Panc1 (cell line): ENCODE data around the gene PANX2. TPM values are rescaled to one million over a fixed set of nuclear protein-coding genes. Genes with fewer than 3 reads are reported as not detected.

ENCODE experiments used
- ATAC-seq: fragments of 200-7000 bp; cut with Tn5 transposase; 2 replicates; pipeline ENCODE4 v1.9.1; 2020; ENCODE audit warnings: mild to moderate bottlenecking, moderate library complexity
- BruUV-seq: library from RNA; stranded (reverse); fragments of 400-500 nt; replicated peaks from 2 replicates; lab custom pipeline; 2021; lab: Mats Ljungman, UMichigan
- CTCF ChIA-PET: fragments of 300-600 bp; sonication (Branson Sonifier 250); formaldehyde crosslinking; loops from one replicate; lab custom pipeline; 2022; ENCODE audit warnings: antibody characterized with exemption; lab: Charles Lee
- POLR2A ChIA-PET: fragments of 300-600 bp; sonication (Branson Sonifier 250); formaldehyde crosslinking; loops from one replicate; lab custom pipeline; 2022; ENCODE audit warnings: antibody characterized with exemption; lab: Charles Lee
- DNase-seq: peaks from one replicate; pipeline ENCODE4 v3.0.0-alpha.2; 2010; ENCODE audit warnings: low read depth, low spot score
- H3K27ac ChIP-seq: 2 replicates; pipeline ENCODE4 v1.5.1; 2011; ENCODE audit warnings: mild to moderate bottlenecking, low read length, inconsistent platforms
- H3K27me3 ChIP-seq: fragments of 200-500 bp; sonication (Bioruptor generic); 2 replicates; pipeline ENCODE4 v1.6.0; 2014; ENCODE audit warnings: low read length, inconsistent platforms; ENCODE audit not compliant: control insufficient read depth, insufficient read depth
- H3K36me3 ChIP-seq: fragments of 200-500 bp; sonication (Bioruptor generic); 2 replicates; pipeline ENCODE4 v1.5.1; 2014; ENCODE audit warnings: inconsistent platforms, mild to moderate bottlenecking, low read length, moderate library complexity; ENCODE audit not compliant: control insufficient read depth, insufficient read depth
- H3K4me1 ChIP-seq: 2 replicates; pipeline ENCODE4 v1.5.1; 2011; ENCODE audit warnings: inconsistent platforms, mild to moderate bottlenecking, low read length, moderate library complexity; ENCODE audit not compliant: control insufficient read depth, insufficient read depth
- H3K4me3 ChIP-seq, 2 experiments: 2 replicates each; pipeline ENCODE4 v1.5.1; 2011 to 2012; ENCODE audit warnings: low read depth in 2 of 2, low read length in 2 of 2, mild to moderate bottlenecking in 2 of 2, inconsistent platforms in 1 of 2, moderate library complexity in 1 of 2
- H3K9me3 ChIP-seq: fragments of 200-500 bp; sonication (Bioruptor generic); 2 replicates; pipeline ENCODE4 v1.5.1; 2014; ENCODE audit warnings: low read depth, mild to moderate bottlenecking, inconsistent platforms, low read length, moderate library complexity; ENCODE audit not compliant: control insufficient read depth, insufficient read depth
- CTCF ChIP-seq: fragments of 450-650 bp; IDR thresholded peaks from 2 replicates; pipeline ENCODE4 v1.5.1; 2017; ENCODE audit warnings: mild to moderate bottlenecking
- POLR2AphosphoS5 ChIP-seq: IDR thresholded peaks from 2 replicates; pipeline ENCODE4 v1.6.1; 2012; ENCODE audit warnings: mild to moderate bottlenecking, low read depth, low read length, moderate library complexity
- REST ChIP-seq, 2 experiments: IDR thresholded peaks; 2 replicates each; pipeline ENCODE4 v1.6.1; 2011 to 2012; ENCODE audit warnings: low read depth in 2 of 2, control low read depth in 1 of 2, low read length in 1 of 2, mild to moderate bottlenecking in 1 of 2, moderate library complexity in 1 of 2; ENCODE audit not compliant: insufficient read depth in 1 of 2
- SIN3A ChIP-seq: IDR thresholded peaks from 2 replicates; pipeline ENCODE4 v1.6.1; 2012; ENCODE audit warnings: low read depth, mild to moderate bottlenecking, low read length, moderate library complexity, borderline replicate concordance; ENCODE audit not compliant: insufficient read depth
- TCF7L2 ChIP-seq: IDR thresholded peaks from 2 replicates; pipeline ENCODE4 v1.6.1; 2011; ENCODE audit warnings: mild to moderate bottlenecking, low read depth, low read length, inconsistent platforms
- in situ Hi-C: cut with HindIII; loops from 2 replicates; pipeline ENCODE4 v1.10.0; 2016; ENCODE audit warnings: low sequenced_read_pairs, low pct_unique_long_range_greater_than_20kb
- intact Hi-C: fragments of 100-400 bp; cut with micrococcal nuclease; formaldehyde crosslinking; loops from one replicate; pipeline ENCODE4 v1.10.0; 2022; ENCODE audit not compliant: unreplicated experiment
- total RNA-seq: library from RNA; stranded (reverse); gene quantifications from one replicate; pipeline ENCODE4 v1.2.1, GENCODE V29; 2021; ENCODE audit not compliant: unreplicated experiment

Gene PANX2
- total RNA-seq, 1 experiment from 2014 or later: 0.77 TPM

GRCh38 chr22:50173983-50174355, 3.4 kb downstream of the PANX2 start:
- intact Hi-C loops: no loop called here
- POLR2A ChIA-PET: no interaction called here

GRCh38 chr22:50174382-50175190, 4.1 kb downstream of the PANX2 start:
- POLR2A ChIA-PET: no interaction called here
- Histone ChIP-seq H3K4me3 (no peak overlapping the region), H3K9me3 (no peaks in the 10 kb centered on the region), H3K27me3 (no peaks in the 10 kb centered on the region), H3K36me3 (no peaks in the 10 kb centered on the region), H3K27ac (no peak overlapping the region), H3K4me1 (no peaks in the 10 kb centered on the region)
- TF ChIP-seq POLR2AphosphoS5 (no peak), SIN3A (no peak), TCF7L2 (no peak), REST (IDR thresholded peaks at IDR 0.05; ENCODE audit: insufficient read depth in 1 of 2, low read depth in 2 of 2, low read length in 1 of 2) (no peak), CTCF (no peak)
- no peak for DNase-seq
- intact Hi-C loops (no loop called here), in situ Hi-C loops (no loop called here)
- BruUV-seq: no TSS peak
- CTCF ChIA-PET: no interaction called here
- ATAC-seq: no peak

More at GRCh38 chr22:50173983-50174355, 3.4 kb downstream of the PANX2 start:
- H3K27me3 ChIP-seq: no peaks in the 10 kb centered on the region
- H3K27ac ChIP-seq: no peak overlapping the region
- in situ Hi-C loops: no loop called here
- H3K36me3 ChIP-seq: no peaks in the 10 kb centered on the region
- no TSS peak for BruUV-seq
- ATAC-seq (no peak), DNase-seq (no peak)
- H3K9me3 ChIP-seq: no peaks in the 10 kb centered on the region
- H3K4me1 ChIP-seq: no peaks in the 10 kb centered on the region
- no peak for TF ChIP-seq CTCF
- TF ChIP-seq TCF7L2: no peak
- no peak for TF ChIP-seq SIN3A
- TF ChIP-seq REST (IDR thresholded peaks at IDR 0.05; ENCODE audit: insufficient read depth in 1 of 2, low read depth in 2 of 2, low read length in 1 of 2): no peak
- no peak for TF ChIP-seq POLR2AphosphoS5
- CTCF ChIA-PET: no interaction called here
- no peak overlapping the region for H3K4me3 ChIP-seq
